ENCODE results near the gene TMOD2.

The TMOD2 gene

DNA sequence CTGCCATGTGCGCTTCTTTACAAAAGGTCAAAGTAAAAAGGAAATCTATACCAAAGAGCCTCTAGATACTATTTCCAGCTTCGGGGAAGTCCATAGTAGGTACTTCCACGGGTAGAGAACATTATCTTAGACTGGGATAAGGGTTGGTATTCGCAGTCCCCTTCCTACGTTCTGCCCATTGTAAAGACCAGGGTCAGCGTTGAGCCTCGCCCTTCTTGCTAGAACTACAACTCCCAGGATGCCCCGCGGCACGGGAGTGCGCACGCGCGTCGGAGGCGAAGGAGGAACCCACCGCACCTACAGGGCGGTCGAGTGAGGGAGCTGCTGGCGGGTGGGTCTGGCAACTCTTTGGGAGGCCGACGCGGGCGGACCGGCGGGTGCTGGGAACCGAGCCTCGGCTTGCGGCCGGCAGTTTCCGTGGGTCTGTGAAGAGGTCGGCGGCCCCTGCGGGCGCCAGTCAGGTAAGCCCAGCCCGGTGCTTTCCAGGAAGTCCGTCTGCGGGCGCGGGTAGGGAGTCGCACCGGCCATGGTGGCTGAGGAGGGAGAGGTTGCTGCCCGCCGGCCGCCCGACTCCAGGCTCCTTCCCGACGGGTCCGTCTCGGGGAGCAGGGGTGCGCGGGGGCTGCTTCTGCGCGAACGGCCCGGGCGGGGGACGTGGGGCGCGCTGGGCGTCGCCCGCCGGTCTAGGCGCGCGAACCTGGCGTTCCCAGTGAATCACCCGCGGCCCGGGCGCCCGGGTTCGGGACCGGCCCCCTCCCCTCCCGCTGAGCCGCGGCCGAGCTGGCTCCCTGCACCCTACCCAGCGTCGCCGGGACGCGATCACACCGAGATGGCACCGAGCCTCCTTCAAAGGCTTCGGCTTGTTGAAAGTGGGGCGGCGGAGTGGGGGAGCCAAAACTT lies 78.2 kb downstream of the TMOD2 start, which contains the start of gene TMOD3:
TMOD3 (plus strand) TSS at position 278 of the 900 bp plus-strand sequence. CDS start 33,232 bp downstream, outside the sequence.
- peak within 1 kb of the TSS; percentile 78 for H3K4me3 ChIP-seq (ENCODE audit: low read depth, low read length)
- TF ChIP-seq, protein P1, sequence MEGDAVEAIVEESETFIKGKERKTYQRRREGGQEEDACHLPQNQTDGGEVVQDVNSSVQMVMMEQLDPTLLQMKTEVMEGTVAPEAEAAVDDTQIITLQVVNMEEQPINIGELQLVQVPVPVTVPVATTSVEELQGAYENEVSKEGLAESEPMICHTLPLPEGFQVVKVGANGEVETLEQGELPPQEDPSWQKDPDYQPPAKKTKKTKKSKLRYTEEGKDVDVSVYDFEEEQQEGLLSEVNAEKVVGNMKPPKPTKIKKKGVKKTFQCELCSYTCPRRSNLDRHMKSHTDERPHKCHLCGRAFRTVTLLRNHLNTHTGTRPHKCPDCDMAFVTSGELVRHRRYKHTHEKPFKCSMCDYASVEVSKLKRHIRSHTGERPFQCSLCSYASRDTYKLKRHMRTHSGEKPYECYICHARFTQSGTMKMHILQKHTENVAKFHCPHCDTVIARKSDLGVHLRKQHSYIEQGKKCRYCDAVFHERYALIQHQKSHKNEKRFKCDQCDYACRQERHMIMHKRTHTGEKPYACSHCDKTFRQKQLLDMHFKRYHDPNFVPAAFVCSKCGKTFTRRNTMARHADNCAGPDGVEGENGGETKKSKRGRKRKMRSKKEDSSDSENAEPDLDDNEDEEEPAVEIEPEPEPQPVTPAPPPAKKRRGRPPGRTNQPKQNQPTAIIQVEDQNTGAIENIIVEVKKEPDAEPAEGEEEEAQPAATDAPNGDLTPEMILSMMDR (IDR thresholded peaks at IDR 0.05; ENCODE audit: control insufficient read depth, extremely low read depth, insufficient read depth) = no peak
- DNase-seq (ENCODE audit: low read depth) = peak; percentile 56

DNA sequence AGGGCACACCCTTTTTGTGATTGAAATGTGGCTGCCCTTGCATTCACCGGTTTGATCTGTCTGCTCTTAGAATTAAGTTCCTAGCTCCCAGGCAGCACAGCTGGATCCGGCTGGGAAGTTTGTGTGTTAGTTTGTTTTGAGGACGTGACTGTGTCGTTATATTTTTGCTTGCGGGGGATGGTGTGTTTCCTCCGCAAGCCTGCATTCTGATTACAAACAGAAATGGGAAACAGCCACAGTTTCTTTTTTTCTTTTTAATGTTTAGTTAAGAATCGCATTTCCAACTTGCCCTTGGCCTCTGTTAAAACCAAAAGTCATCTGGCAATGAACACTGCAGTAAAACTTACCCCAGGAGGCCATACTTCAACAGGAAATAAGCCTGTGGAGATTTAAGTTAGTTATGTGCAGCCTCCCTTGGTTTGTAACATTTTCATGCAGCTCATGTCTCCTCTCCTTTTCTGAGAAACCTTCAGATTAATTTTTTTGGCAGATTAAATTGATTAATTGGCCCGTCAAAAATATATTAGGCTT lies 78.9 kb downstream of the TMOD2 start:
- no peak for DNase-seq (ENCODE audit: low read depth)
- H3K4me3 ChIP-seq (ENCODE audit: low read depth, low read length) = peak overlapping the region; percentile 78
- TF ChIP-seq, protein P1 (IDR thresholded peaks at IDR 0.05; ENCODE audit: control insufficient read depth, extremely low read depth, insufficient read depth) = no peak

DNA sequence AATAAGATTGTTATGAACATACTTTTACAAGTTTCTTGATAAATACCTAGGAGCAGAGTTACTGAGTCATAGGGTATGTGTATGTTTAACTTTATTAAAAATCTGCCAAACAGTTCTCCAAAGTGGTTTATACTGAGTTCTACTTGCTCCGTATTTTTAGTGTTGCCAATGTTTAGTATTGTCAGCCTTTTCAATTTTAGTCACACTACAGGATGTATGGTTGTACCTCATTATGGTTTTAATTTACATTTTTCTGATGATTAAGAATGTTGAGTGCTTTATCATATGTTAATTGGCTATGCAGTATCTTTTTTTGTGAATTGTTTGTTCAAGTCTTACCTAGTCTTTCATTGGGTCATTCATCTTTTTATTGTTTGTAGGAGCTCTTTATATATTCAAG lies 82.4 kb downstream of the TMOD2 start:
- no peak for DNase-seq (ENCODE audit: low read depth)

DNA sequence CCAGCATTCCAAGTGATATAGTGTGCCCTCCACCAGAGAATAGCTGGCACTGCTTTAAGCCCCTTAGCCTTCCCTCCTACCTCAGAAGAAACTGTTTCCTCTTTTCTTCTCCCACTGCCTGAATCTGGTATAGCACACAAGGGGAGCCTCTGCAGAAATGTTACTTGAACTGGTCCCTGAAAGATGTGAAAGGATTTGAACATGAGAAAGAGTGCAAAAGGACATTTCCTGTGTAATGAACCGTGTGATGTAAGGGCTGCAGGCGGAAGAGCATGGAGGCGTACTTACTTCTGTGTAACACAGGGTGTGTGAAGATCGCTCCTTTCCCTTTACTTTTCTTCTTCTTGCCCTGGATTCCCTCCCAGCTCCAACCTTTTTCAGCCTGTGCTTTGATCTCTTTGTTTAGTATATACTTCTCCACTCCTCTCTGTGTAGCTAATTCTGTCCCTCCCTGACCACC lies 86.4 kb downstream of the TMOD2 start:
- no peak overlapping the region for H3K4me3 ChIP-seq (ENCODE audit: low read depth, low read length)
- TF ChIP-seq, protein P1 (IDR thresholded peaks at IDR 0.05; ENCODE audit: control insufficient read depth, extremely low read depth, insufficient read depth) = no peak
- no peak for DNase-seq (ENCODE audit: low read depth)

More for the DNA sequence above, 82.4 kb downstream of the TMOD2 start:
- TF ChIP-seq, protein P1 (IDR thresholded peaks at IDR 0.05; ENCODE audit: control insufficient read depth, extremely low read depth, insufficient read depth) = no peak
- H3K4me3 ChIP-seq (ENCODE audit: low read depth, low read length) = no peak overlapping the region

DNA sequence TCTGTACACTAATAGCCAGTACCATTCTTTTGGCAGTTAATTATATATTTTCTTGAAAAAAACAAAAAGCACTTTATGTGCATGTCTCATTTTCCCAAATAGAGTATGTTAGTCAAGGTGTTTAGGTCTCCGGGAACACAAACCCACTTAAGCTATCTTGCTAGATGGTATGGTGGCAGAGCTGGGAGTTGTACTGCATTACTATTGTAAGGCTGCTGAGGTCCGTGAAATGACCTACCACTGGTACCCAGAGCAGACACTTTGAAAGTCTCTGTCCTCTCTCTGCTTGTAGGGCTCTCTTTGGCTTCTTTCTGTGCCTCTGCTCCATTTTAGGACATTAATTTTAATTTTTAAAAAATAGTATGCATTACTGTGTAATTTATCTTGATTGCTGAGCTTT lies 86.9 kb downstream of the TMOD2 start:
- DNase-seq (ENCODE audit: low read depth) = no peak
- TF ChIP-seq, protein P1 (IDR thresholded peaks at IDR 0.05; ENCODE audit: control insufficient read depth, extremely low read depth, insufficient read depth) = no peak
- H3K4me3 ChIP-seq (ENCODE audit: low read depth, low read length) = no peak overlapping the region

DNA sequence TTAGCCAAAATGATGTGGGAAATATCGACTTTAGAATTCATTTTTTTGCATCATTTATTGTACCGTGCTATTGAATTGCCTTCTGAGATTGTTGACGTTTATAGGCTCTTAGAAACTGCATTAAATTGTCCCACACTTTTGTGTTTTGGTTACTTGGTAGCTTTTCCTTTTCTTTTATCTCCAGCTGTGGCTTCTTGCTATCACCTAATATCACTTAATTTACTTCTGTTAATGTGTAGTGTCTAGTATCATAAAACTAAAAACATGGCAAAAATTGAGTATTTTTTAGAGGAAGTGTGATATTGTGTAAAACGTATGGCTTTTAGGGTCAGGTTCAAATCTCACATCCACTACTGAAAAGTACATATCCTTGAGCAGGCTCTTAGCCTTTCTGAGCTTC lies 89.3 kb downstream of the TMOD2 start:
- no peak overlapping the region for H3K4me3 ChIP-seq (ENCODE audit: low read depth, low read length)
- no peak for DNase-seq (ENCODE audit: low read depth)
- TF ChIP-seq, protein P1 (IDR thresholded peaks at IDR 0.05; ENCODE audit: control insufficient read depth, extremely low read depth, insufficient read depth) = no peak

Measured in LNCaP clone FGC (cell line).